ENCODE measurements around the gene TEX26.

TEX26 gene

GRCh38 chr13:30932481-30933353 is at the start of gene TEX26:
TSS of gene TEX26 (plus strand) at chr13:30932656. CDS start at chr13:30932716, 60 bp downstream.
- no peak for DNase-seq

GRCh38 chr13:30882996-30883766 is 49.3 kb upstream of the TEX26 start:
- no peak for DNase-seq

- DNase-seq, result no peak
These were observed 47.9 kb upstream of the TEX26 start for GRCh38 chr13:30884543-30884942.

- no peak for DNase-seq
These were observed 43.2 kb upstream of the TEX26 start for GRCh38 chr13:30889196-30889690.

GRCh38 chr13:30892966-30893365 is 39.5 kb upstream of the TEX26 start:
- DNase-seq, result peak in 1 of 2 donors; percentile 38

- DNase-seq, result no peak
These were observed 36.7 kb upstream of the TEX26 start for GRCh38 chr13:30895773-30896172.

GRCh38 chr13:30898070-30898469 is 34.4 kb upstream of the TEX26 start:
- DNase-seq, result no peak

- DNase-seq, result peak in 1 of 2 donors; percentile 11
These were observed 33.7 kb upstream of the TEX26 start for GRCh38 chr13:30898678-30899241.

GRCh38 chr13:30900436-30900835 is 32.0 kb upstream of the TEX26 start:
- DNase-seq, result no peak

GRCh38 chr13:30900952-30901749 is 31.3 kb upstream of the TEX26 start:
- DNase-seq, result no peak

GRCh38 chr13:30904043-30904442 is 28.4 kb upstream of the TEX26 start:
- no peak for DNase-seq

- DNase-seq, result no peak
These were observed 26.5 kb upstream of the TEX26 start, which contains the start of gene MEDAG for GRCh38 chr13:30905932-30906383. TSS of gene MEDAG (plus strand) at chr13:30906271. CDS start at chr13:30906516, 245 bp downstream.

GRCh38 chr13:30906411-30907051 is 25.9 kb upstream of the TEX26 start:
- peak in 1 of 2 donors; percentile 21 for DNase-seq

GRCh38 chr13:30907121-30907861 is 25.2 kb upstream of the TEX26 start:
- no peak for DNase-seq

- DNase-seq, result no peak
These were observed 24.0 kb upstream of the TEX26 start for GRCh38 chr13:30908416-30908980.

- DNase-seq, result no peak
These were observed 21.8 kb upstream of the TEX26 start for GRCh38 chr13:30910676-30911075.

- no peak for DNase-seq
These were observed 16.5 kb upstream of the TEX26 start for GRCh38 chr13:30915691-30916541.

GRCh38 chr13:30916991-30917390 is 15.5 kb upstream of the TEX26 start:
- no peak for DNase-seq

GRCh38 chr13:30918662-30919405 is 13.6 kb upstream of the TEX26 start:
- DNase-seq, result no peak

All from stimulated activated CD4-positive, alpha-beta T cell treated with anti-CD3 and anti-CD28 coated beads, Interleukin-2, amount 100 ng/mL, for 24 hours (primary cell).